WI38 (cell line): ENCODE data around the gene DUT.

Source experiments
- H3K4me3 ChIP-seq: 2 replicates; pipeline ENCODE4 v1.5.1; 2011; ENCODE audit warnings: low read depth, mild to moderate bottlenecking, control low read depth, low read length
- CTCF ChIP-seq: IDR thresholded peaks from 2 replicates; pipeline ENCODE4 v1.5.1; 2012; ENCODE audit warnings: low read depth, mild to moderate bottlenecking, control low read depth, low read length

DUT gene

DNA sequence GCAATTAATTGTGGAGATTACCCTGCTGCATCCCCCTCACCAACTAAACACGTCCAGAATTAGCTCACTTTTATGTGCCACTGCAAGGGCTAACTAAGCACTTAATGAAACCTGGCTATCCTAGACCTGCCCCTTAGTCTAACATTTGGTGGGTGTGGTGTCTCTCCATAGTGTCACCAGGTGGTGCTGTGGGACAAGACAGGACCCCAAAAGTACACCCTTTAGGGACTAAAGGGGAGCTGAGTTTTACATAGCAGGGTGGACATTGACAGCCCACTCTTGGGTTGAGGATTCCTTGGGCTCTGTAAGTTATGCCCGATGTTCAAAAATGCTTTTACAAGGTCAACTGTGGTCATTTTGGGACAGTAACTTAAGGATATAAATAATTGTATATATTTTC, 5.7 kb downstream of the DUT start:
- H3K4me3 ChIP-seq: no peak overlapping the region
- TF ChIP-seq CTCF: no peak

DNA sequence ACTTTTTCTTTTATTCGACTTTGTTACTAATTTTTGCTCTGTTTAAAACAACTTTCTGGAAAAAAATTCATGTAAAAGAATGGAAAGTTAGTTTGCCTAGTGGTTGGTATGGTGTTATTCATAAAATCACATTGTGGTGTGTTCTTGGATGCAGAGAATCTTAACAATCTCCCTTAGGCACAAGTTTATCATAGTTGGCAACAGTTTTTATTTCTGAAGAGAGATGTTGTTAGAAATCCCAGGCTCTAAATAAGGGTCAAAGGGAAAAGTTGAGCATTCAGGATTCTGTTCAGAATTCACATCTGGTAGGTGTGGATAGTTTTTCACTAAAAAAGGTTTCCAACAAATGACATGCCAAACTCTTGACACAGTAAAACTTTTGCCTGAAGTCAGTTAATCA, 6.4 kb downstream of the DUT start:
- no peak for TF ChIP-seq CTCF
- no peak overlapping the region for H3K4me3 ChIP-seq

DNA sequence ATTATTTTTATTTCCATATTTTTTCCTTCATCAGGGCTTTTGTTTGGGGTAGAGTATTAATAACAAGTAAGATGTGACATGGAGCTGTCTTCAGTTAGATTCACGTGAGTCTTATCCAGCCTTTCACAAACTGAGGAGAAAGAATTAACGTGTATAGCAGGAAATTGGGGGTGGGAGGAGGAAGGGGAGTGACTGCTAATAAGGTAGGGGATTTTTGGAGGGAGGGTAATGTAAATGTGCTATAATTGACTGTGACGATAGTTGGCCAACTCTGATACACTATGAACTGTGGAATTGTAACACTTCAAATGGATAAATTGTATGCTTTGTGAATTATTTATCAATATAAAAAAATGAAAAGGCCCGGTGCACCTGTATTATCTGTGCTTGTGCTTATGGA, 8.9 kb downstream of the DUT start:
- no peak for TF ChIP-seq CTCF
- no peak overlapping the region for H3K4me3 ChIP-seq

- no peak overlapping the region for H3K4me3 ChIP-seq
- no peak for TF ChIP-seq CTCF
These were observed 12.6 kb downstream of the DUT start for GRCh38 chr15:48343865-48344264.

DNA sequence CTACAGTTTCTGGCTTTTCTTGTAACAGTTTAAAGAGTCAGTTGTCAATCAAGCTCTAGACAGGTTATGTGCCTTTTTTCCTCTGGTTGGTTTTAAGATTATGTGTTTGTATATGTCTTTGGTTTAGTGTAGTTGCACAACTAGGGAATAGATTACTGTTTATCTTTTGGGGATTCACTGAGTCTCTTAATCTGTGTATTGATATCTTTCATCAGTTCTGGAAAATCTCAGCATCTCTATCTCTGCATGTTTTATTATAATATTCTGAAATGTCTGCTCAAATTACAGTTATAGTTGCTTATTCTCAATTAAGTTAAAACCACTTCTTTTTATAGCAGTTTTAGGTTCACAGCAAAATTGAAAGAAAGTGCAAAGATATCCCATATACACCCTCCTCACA, 14.3 kb downstream of the DUT start:
- TF ChIP-seq CTCF: no peak
- H3K4me3 ChIP-seq: no peak overlapping the region

- no peak overlapping the region for H3K4me3 ChIP-seq
- peak; percentile 50 for TF ChIP-seq CTCF
These were observed 21.3 kb downstream of the DUT start for GRCh38 chr15:48352474-48353072.

- no peak for TF ChIP-seq CTCF
- no peak overlapping the region for H3K4me3 ChIP-seq
These were observed 23.6 kb downstream of the DUT start for GRCh38 chr15:48354694-48355303.
